Activated T-cell treated with anti-CD3 and anti-CD28 coated beads, Interleukin-2, amount 50 U/mL, for 72 hours (primary cell): ENCODE measurements around the gene MAN1C1. TPM values are rescaled to one million over a fixed set of nuclear protein-coding genes. Genes with fewer than 3 reads are reported as not detected.
A peak's percentile ranks its signal among the peaks of the same experiment; 100 is the strongest.

Source experiments
- ATAC-seq, 2 donors: fragments of 150-1000 bp; cut with Tn5 transposase; replicated peaks in 1 of 2; 2 replicates each; pipeline ENCODE4 v1.10.0; 2021; ENCODE audit warnings: moderate library complexity in 2 of 2, mild to moderate bottlenecking in 1 of 2
- DNase-seq, 2 donors: peaks; one replicate each; pipeline ENCODE4 v3.0.0; 2021 to 2022; ENCODE audit warnings: mixed read lengths in 1 of 2
- H3K27ac Mint-ChIP-seq: one replicate; pipeline ENCODE4 v1.8.0; 2022; ENCODE audit warnings: mild to moderate bottlenecking, moderate library complexity, mixed read lengths
- H3K27me3 Mint-ChIP-seq: one replicate; pipeline ENCODE4 v1.8.0; 2022; ENCODE audit warnings: low read depth, mixed read lengths
- H3K36me3 Mint-ChIP-seq, 2 donors: one replicate each; pipeline ENCODE4 v1.8.0; 2022; ENCODE audit warnings: mixed read lengths in 2 of 2, mild to moderate bottlenecking in 1 of 2; ENCODE audit not compliant: insufficient read depth in 2 of 2
- H3K4me1 Mint-ChIP-seq: one replicate; pipeline ENCODE4 v1.8.0; 2022; ENCODE audit warnings: low read depth, mixed read lengths
- H3K4me3 Mint-ChIP-seq, 2 donors: one replicate each; pipeline ENCODE4 v1.8.0; 2022; ENCODE audit warnings: mild to moderate bottlenecking in 2 of 2, mixed read lengths in 2 of 2, moderate library complexity in 2 of 2
- H3K9me3 Mint-ChIP-seq, 2 donors: one replicate each; pipeline ENCODE4 v1.8.0; 2022; ENCODE audit warnings: mixed read lengths in 2 of 2
- total RNA-seq, 2 donors: library from RNA; stranded (reverse); gene quantifications; one replicate each; pipeline ENCODE4 v1.2.3, GENCODE V29; 2022

MAN1C1 gene
- total RNA-seq, 2 donors from 2014 or later, result 9.4 to 13.3 TPM

DNA sequence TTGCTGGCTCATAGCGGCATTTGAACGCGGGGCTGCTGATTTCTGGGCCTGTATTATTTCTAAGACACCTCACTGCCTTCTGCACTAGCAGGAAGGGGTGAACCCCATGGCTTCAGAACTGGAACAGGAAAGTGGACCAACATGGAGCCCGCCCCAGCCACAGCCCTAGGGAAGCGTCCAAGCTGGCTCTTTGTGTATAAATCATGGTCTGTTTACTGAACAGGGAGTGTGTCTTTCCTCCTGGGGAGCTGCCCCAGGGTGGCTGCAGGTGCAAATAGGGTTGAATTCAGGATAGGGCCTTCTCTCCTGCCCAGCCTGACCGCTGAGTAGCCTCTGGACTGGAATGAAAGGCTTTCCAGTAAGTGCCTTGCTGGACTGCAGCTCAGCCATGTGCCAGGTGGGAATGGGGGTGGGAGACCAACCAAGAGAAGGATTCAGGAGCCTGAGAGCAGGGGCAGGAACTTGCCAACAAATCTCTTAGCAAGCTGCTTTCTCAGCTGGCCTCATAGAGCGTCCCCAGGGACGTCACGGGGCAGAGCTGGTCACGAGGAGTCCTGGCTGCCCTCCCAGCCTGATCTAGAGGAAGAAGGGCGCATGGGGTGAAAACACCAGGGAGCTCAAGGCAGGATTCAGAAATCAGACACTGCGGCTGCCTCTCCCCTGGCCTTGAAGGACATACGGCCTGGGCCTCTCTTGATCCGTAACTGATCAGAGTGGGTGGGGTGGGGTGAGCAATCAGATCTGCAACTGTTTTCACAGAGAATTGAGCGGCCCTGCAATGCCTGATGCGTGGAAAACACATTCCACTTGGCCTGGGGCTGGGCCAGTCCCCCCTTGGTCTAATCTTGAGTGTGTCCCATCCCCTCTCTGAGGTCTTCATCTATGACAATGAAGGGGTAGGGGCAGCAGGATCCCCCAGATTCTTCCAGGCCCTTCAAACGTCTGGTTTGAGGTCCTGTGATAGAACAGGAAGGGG is 126.9 kb downstream of the MAN1C1 start:
- DNase-seq, result no peak
- Mint-ChIP-seq H3K36me3 (no peaks in the 10 kb centered on the region), H3K9me3 (no peaks in the 10 kb centered on the region), H3K4me1 (peaks cover 7% of the 10 kb centered on the region), H3K27me3 (no peaks in the 10 kb centered on the region), H3K27ac (no peak overlapping the region), H3K4me3 (no peak overlapping the region)
- no peak for ATAC-seq

DNA sequence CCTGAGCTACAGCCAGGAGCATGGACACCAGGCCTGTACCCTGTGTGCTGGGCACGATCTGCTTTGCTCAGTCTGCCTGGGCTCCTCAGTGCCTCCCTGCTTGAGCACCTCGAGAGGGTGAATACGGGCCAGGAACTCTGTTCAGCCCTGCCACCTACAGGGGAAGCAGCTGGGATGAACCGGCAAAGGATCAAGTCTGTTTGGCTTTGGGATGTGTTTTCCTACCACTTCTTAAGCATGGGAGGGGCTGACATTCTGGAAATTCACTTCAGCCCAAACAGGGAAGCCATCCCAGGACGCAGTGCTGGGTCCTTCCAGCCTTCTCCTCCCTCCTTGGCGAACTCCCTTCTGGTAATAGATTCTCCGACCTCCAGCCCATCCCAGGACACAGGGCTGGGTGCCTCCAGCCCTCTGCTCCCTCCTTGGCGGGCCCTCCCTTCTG is 127.6 kb downstream of the MAN1C1 start:
- peaks cover 7% of the 10 kb centered on the region for H3K4me1 Mint-ChIP-seq
- ATAC-seq, result no peak
- H3K27me3 Mint-ChIP-seq, result no peaks in the 10 kb centered on the region

DNA sequence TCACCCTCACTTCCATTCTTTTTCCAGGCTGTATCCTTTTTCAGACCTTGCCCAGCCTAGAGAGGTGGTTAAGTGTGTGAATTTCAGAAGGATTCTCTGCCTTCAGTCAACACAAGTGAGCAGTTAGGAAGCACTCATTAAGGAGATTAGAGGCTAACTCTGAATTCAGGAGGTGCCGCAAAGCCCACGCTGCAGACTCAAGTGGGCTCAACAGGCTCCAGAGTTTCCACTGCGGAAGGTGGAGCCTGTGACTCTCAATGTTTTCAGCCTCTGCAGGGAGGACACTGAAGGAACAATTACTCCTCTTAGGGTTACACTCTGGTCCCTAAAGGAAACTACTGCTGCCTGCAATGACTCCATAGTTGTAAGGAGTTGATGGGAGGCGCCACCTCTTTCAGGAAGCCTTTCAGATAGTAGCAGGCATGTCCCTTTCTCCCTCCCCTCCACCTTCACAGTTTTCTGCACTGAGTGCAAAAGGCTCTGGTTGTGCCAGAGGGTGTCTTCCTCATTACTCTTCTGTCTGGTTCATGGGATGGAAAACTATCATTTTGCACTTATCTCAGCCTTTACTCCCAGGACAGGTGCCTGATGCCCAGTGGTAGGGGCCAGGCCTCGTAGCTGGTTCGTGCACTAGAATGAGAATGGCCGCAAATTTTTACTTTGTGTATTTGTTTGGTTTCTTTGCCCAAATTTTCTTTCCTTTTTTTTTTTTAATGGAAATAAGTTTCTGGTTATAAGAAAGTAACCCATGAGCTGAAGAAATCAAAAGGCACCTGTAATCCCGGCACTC is 128.2 kb downstream of the MAN1C1 start:
- Mint-ChIP-seq H3K36me3 (no peaks in the 10 kb centered on the region), H3K27ac (no peak overlapping the region), H3K9me3 (no peaks in the 10 kb centered on the region), H3K4me3 (no peak overlapping the region), H3K27me3 (no peaks in the 10 kb centered on the region), H3K4me1 (peaks cover 7% of the 10 kb centered on the region)
- DNase-seq (no peak), ATAC-seq (no peak)

More for the DNA sequence above, 127.6 kb downstream of the MAN1C1 start:
- DNase-seq, result no peak
- H3K36me3 Mint-ChIP-seq, result no peaks in the 10 kb centered on the region
- no peaks in the 10 kb centered on the region for H3K9me3 Mint-ChIP-seq
- no peak overlapping the region for H3K4me3 Mint-ChIP-seq
- no peak overlapping the region for H3K27ac Mint-ChIP-seq

- no peak for DNase-seq
- no peaks in the 10 kb centered on the region for H3K4me1 Mint-ChIP-seq
- H3K36me3 Mint-ChIP-seq, result no peaks in the 10 kb centered on the region
- H3K27me3 Mint-ChIP-seq, result no peaks in the 10 kb centered on the region
- H3K4me3 Mint-ChIP-seq, result no peak overlapping the region
- H3K27ac Mint-ChIP-seq, result no peak overlapping the region
- no peak for ATAC-seq
- no peaks in the 10 kb centered on the region for H3K9me3 Mint-ChIP-seq
Measured at GRCh38 chr1:25746299-25747045, 129.9 kb downstream of the MAN1C1 start.

GRCh38 chr1:25747046-25747719 is 130.6 kb downstream of the MAN1C1 start:
- no peaks in the 10 kb centered on the region for H3K27me3 Mint-ChIP-seq
- no peak overlapping the region for H3K4me3 Mint-ChIP-seq
- no peaks in the 10 kb centered on the region for H3K36me3 Mint-ChIP-seq
- ATAC-seq (no peak), DNase-seq (no peak)
- no peaks in the 10 kb centered on the region for H3K9me3 Mint-ChIP-seq
- no peak overlapping the region for H3K27ac Mint-ChIP-seq
- no peaks in the 10 kb centered on the region for H3K4me1 Mint-ChIP-seq

- Mint-ChIP-seq H3K4me3 (no peak overlapping the region), H3K4me1 (peaks cover 4% of the 10 kb centered on the region), H3K9me3 (no peaks in the 10 kb centered on the region), H3K27me3 (no peaks in the 10 kb centered on the region), H3K27ac (no peak overlapping the region), H3K36me3 (no peaks in the 10 kb centered on the region)
- DNase-seq (no peak), ATAC-seq (no peak)
Measured at GRCh38 chr1:25748531-25749205, 132.1 kb downstream of the MAN1C1 start.

DNA sequence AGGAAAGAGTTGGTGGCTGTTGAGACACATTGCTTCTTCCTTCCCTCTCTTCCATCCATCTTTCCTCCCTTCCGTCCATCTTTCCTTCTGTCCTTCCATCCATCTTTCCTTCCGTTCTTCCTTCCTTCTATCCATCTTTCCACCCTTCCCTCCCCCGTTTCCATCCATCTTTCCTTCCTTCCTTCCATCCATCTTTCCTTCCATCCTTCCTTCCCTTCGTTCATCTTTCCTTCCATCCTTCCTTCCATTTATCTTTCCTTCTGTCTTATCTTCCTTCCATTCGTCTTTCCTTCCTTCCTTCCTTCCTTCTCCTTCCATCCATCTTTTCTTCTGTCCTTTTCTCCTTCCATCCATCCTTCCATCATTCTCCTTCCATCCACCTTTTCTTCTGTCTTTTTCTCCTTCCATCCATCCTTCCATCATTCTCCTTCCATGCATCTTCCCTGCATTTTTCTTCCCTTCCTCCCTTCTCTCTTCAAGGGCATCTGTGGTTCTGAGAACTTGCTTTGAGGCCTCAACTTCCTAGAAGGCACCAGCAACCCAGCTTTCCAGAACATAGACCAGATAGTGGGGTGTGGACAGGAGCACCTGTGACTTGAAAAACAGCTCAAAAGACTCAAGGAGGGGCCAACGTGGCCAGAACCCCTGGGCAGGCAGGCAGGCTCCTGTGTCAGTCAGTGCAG is 134.5 kb downstream of the MAN1C1 start:
- ATAC-seq, result no peak
- Mint-ChIP-seq H3K9me3 (no peaks in the 10 kb centered on the region), H3K27me3 (no peaks in the 10 kb centered on the region), H3K4me3 (no peak overlapping the region), H3K27ac (no peak overlapping the region), H3K4me1 (peaks cover 26% of the 10 kb centered on the region), H3K36me3 (peaks cover 0 to 3% of the 10 kb centered on the region in 2 donors)
- no peak for DNase-seq

- Mint-ChIP-seq H3K27ac (peak overlapping the region; percentile 61), H3K4me3 (peak overlapping the region; percentile 42 to 52), H3K27me3 (no peaks in the 10 kb centered on the region), H3K4me1 (peaks cover 34% of the 10 kb centered on the region), H3K36me3 (peaks cover 0 to 3% of the 10 kb centered on the region in 2 donors), H3K9me3 (no peaks in the 10 kb centered on the region)
- ATAC-seq (peak; percentile 75 to 80), DNase-seq (peak; percentile 32 to 33)
Measured at GRCh38 chr1:25754470-25755181, 138.0 kb downstream of the MAN1C1 start.

DNA sequence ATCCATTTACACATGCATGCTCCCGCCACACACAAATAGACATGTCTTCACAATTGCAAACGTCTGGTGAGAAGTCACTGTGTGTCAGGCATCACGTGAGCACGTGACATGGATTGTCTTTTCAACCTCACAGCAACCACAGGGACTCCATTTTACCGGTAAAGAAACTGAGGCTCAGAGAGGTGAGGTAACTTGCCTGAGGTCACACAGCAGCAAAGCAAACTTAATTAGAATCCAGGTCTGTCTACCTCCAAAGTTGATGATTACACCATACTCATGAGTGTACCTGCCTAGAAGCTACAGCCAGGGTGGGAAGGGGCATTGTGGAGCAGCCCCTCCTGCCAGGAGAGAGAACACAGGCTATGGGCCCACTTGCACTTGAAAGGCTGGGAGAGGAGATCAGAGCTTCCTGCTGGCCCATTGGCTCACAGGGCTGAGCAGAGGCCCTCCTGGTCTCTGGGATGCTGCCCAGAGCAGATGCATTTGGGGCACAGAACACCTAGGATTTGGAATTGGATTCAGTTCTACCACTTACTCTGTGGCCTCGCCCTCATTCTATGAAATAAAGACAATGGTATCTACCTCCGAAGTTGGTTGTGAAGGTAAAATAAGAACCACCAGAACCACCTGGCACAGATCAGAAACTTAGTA is 139.0 kb downstream of the MAN1C1 start:
- Mint-ChIP-seq H3K4me3 (peak overlapping the region in 1 of 2 donors; percentile 6), H3K9me3 (no peaks in the 10 kb centered on the region), H3K36me3 (peaks cover 0 to 3% of the 10 kb centered on the region in 2 donors), H3K27ac (no peak overlapping the region), H3K4me1 (peaks cover 34% of the 10 kb centered on the region), H3K27me3 (no peaks in the 10 kb centered on the region)
- DNase-seq (no peak), ATAC-seq (no peak)

DNA sequence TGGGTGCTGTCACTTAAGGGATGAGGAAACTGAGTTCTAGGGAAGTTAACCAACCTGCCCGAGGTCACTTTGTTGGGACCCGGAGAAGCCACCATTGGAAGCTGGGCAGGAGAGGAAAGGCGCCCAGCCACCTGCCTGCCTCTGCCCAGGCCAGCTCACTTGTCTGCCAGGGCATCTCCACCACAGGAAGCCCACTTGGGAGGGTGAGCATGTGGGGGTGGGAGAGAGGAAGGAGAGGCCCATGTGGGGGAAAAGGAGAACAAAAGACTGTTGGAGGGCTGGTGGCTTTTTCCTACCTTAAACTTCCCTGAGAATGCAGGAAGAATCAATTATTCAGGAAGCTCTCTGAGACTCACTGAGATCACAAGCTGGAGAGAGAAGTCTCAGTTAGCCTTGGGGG is 139.6 kb downstream of the MAN1C1 start:
- DNase-seq, result no peak
- Mint-ChIP-seq H3K27me3 (no peaks in the 10 kb centered on the region), H3K36me3 (peaks cover 0 to 3% of the 10 kb centered on the region in 2 donors), H3K4me1 (peaks cover 34% of the 10 kb centered on the region), H3K27ac (no peak overlapping the region), H3K4me3 (no peak overlapping the region), H3K9me3 (no peaks in the 10 kb centered on the region)
- no peak for ATAC-seq
